Chondrocyte (in vitro differentiated cells): ENCODE data around the gene CCDC82. TPM values are rescaled to one million over a fixed set of nuclear protein-coding genes. Genes with fewer than 3 reads are reported as not detected.
A peak's percentile ranks its signal among the peaks of the same experiment; 100 is the strongest.

Experiments used
- DNase-seq: peaks from one replicate; pipeline ENCODE4 v3.0.0; 2021; ENCODE audit warnings: mixed read lengths, low spot score
- H3K27ac Mint-ChIP-seq: one replicate; pipeline ENCODE4 v1.8.0; 2021; ENCODE audit warnings: mild to moderate bottlenecking, moderate library complexity, mixed read lengths; ENCODE audit not compliant: unreplicated experiment
- H3K27me3 Mint-ChIP-seq: 2 replicates; pipeline ENCODE4 v1.8.0; 2021; ENCODE audit warnings: low read depth, mixed read lengths
- H3K36me3 Mint-ChIP-seq: 2 replicates; pipeline ENCODE4 v1.8.0; 2021; ENCODE audit warnings: low read depth, mixed read lengths
- H3K4me1 Mint-ChIP-seq: 2 replicates; pipeline ENCODE4 v1.8.0; 2021; ENCODE audit warnings: low read depth, mild to moderate bottlenecking, mixed read lengths
- H3K4me3 Mint-ChIP-seq: one replicate; pipeline ENCODE4 v1.8.0; 2021; ENCODE audit warnings: mild to moderate bottlenecking, moderate library complexity, mixed read lengths; ENCODE audit not compliant: unreplicated experiment
- H3K9me3 Mint-ChIP-seq: 2 replicates; pipeline ENCODE4 v1.8.0; 2021; ENCODE audit warnings: low read depth, mixed read lengths
- total RNA-seq: library from RNA; stranded (reverse); gene quantifications from 3 replicates; pipeline ENCODE4 v1.2.1, GENCODE V29; 2021
- TF ChIP-seq, protein P1 (sequence below): fragments of 200-600 bp; sonication (generic); IDR thresholded peaks from 2 replicates; pipeline ENCODE4 v1.5.0; 2021; ENCODE audit warnings: antibody characterized with exemption, mild to moderate bottlenecking, moderate library complexity

The CCDC82 gene
- total RNA-seq, 1 donor from 2014 or later, result 21.3 TPM

DNA sequence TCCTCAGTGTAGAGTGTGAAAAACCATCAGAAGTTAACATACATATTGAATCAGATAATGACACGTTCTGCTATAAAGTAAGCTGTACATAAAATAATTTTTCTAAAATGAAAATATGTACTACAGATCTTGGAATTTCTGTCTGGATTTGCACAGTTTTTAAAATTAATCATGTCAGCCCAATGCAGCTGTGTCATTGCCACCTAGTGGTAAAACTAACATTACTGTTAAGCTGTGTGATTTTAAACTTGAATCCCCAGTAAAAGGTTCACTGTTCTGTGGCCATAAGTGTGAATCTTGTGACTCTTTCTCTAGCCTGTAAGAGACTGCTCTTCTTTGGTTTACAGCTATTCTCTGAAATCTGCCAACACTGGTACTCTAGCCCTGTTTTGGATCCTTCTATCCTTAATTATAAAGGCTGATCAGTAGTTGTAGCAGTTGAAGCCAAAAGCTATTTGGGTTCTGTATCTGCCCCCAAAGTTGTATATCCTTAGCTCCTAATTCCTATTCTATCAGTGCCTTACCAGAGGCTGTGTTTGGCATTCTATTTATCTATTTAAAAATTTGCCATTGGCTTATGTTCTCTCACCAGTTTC lies 4.1 kb upstream of the CCDC82 start:
- H3K27ac Mint-ChIP-seq, result no peak overlapping the region
- H3K4me3 Mint-ChIP-seq, result no peak overlapping the region
- no peaks in the 10 kb centered on the region for H3K27me3 Mint-ChIP-seq
- peaks cover 28% of the 10 kb centered on the region for H3K4me1 Mint-ChIP-seq
- no peak for DNase-seq
- H3K36me3 Mint-ChIP-seq, result peaks cover 5% of the 10 kb centered on the region
- peaks cover 8% of the 10 kb centered on the region for H3K9me3 Mint-ChIP-seq
- TF ChIP-seq, protein P1, sequence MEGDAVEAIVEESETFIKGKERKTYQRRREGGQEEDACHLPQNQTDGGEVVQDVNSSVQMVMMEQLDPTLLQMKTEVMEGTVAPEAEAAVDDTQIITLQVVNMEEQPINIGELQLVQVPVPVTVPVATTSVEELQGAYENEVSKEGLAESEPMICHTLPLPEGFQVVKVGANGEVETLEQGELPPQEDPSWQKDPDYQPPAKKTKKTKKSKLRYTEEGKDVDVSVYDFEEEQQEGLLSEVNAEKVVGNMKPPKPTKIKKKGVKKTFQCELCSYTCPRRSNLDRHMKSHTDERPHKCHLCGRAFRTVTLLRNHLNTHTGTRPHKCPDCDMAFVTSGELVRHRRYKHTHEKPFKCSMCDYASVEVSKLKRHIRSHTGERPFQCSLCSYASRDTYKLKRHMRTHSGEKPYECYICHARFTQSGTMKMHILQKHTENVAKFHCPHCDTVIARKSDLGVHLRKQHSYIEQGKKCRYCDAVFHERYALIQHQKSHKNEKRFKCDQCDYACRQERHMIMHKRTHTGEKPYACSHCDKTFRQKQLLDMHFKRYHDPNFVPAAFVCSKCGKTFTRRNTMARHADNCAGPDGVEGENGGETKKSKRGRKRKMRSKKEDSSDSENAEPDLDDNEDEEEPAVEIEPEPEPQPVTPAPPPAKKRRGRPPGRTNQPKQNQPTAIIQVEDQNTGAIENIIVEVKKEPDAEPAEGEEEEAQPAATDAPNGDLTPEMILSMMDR, result peak; percentile 94

DNA sequence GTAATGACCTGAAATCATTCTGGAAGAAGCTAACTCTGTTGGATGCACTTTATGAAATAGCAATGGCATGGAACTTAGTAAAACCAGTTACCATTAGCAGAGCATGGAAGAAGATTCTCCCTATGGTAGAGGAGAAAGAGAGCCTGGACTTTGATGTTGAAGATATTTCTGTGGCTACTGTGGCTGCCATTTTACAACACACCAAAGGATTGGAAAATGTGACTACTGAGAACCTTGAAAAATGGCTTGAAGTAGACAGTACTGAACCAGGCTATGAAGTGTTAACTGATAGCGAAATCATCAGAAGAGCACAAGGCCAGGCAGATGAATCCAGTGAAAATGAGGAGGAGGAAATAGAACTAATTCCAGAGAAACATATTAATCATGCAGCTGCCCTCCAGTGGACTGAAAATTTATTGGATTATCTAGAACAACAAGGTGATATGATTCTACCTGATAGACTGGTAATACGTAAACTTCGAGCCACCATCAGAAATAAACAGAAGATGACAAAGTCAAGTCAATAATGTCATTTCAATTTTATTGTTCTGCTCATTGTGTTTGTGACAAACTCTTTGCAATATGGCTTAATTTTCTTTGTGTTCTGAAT lies 2.1 kb upstream of the CCDC82 start:
- no peaks in the 10 kb centered on the region for H3K27me3 Mint-ChIP-seq
- peaks cover 48% of the 10 kb centered on the region for H3K4me1 Mint-ChIP-seq
- H3K4me3 Mint-ChIP-seq, result peak overlapping the region; percentile 39
- H3K36me3 Mint-ChIP-seq, result peaks cover 5% of the 10 kb centered on the region
- peaks cover 8% of the 10 kb centered on the region for H3K9me3 Mint-ChIP-seq
- DNase-seq, result no peak
- TF ChIP-seq, protein P1, result peak; percentile 54
- H3K27ac Mint-ChIP-seq, result no peak overlapping the region

DNA sequence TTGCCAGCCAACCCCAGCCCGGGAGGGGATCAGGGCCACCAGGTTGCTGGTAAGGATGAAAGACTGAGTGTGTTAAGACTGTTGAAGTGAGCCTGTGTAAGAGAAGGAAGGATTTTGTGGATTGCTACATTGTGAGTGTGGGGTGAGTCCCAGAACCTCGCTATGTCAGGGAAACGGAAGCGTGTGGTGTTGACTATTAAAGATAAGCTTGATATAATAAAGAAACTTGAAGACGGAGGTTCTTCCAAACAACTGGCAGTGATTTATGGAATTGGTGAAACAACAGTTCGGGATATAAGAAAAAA lies 728 bp upstream of the CCDC82 start:
- H3K4me3 Mint-ChIP-seq, result peak overlapping the region; percentile 96
- DNase-seq, result no peak
- H3K27ac Mint-ChIP-seq, result peak overlapping the region; percentile 97
- peaks cover 5% of the 10 kb centered on the region for H3K36me3 Mint-ChIP-seq
- H3K4me1 Mint-ChIP-seq, result peaks cover 48% of the 10 kb centered on the region
- H3K27me3 Mint-ChIP-seq, result no peaks in the 10 kb centered on the region
- H3K9me3 Mint-ChIP-seq, result peaks cover 8% of the 10 kb centered on the region
- TF ChIP-seq, protein P1, result no peak

DNA sequence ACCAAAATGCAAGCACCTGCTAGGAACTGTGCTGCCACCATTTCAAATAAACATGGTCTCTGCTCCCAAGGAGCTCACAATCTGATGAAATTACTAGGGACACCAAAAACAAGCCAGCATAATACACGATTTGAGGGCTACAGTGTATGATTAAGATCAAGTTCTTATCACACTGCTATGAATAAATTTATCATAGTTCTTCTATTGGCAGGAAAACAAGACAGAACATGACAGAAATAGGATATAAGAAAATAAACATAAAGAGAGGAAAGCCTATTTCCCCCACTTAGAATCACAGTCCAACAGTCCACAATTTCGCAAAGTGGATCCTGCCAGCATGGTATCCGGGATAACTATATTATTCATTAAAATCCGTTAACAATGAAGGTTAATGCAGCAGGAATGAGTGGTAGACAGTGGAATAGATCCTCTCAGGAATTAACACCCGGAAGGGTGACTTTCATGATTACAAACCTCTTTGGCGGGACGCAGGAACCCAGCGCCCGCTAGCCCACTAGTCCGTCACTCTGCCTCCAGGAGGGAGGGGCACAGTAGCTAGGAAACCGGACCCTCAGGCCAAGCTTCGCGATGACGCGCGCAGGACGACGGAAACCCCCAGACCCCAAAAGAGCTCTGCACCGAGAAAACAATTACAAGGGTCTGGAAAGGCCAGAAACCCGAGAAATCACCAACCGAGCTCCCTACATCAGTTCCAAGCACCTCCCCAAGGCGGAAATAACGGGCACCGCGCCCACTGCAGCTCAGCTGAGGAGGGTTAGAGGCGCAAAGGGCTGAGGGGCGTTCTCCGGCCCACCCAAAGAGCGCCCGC lies 607 bp downstream of the CCDC82 start:
- H3K9me3 Mint-ChIP-seq, result peaks cover 8% of the 10 kb centered on the region
- peaks cover 8% of the 10 kb centered on the region for H3K36me3 Mint-ChIP-seq
- DNase-seq, result peak; percentile 77
- no peaks in the 10 kb centered on the region for H3K27me3 Mint-ChIP-seq
- peaks cover 48% of the 10 kb centered on the region for H3K4me1 Mint-ChIP-seq
- TF ChIP-seq, protein P1, result no peak
- peak overlapping the region; percentile 97 for H3K27ac Mint-ChIP-seq
- H3K4me3 Mint-ChIP-seq, result peak overlapping the region; percentile 96

DNA sequence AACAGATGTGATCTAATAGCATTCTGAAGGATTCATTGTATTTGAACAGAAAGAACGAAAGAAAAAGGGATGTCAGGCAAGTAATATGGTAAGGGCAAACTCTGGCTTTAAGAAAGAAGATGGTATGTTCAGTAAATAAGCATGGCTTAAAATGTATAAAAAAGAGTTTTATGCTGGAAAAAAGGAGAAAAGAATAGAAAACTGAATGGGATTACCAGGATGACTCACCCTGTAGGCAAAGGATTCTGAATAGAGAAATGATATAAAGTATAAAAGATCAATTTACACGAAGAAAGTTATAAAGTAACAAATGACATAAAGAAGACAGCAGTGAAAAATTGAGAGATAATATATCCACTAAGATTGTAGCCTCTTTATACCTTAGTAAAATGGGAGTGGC lies 4.5 kb downstream of the CCDC82 start:
- no peaks in the 10 kb centered on the region for H3K27me3 Mint-ChIP-seq
- no peaks in the 10 kb centered on the region for H3K9me3 Mint-ChIP-seq
- DNase-seq, result no peak
- H3K4me1 Mint-ChIP-seq, result peaks cover 21% of the 10 kb centered on the region
- TF ChIP-seq, protein P1, result no peak
- peaks cover 13% of the 10 kb centered on the region for H3K36me3 Mint-ChIP-seq
- H3K4me3 Mint-ChIP-seq, result no peak overlapping the region
- no peak overlapping the region for H3K27ac Mint-ChIP-seq
